MM.1S (cell line): ENCODE measurements around the gene EPHA2.
A peak's percentile ranks its signal among the peaks of the same experiment; 100 is the strongest.

ENCODE experiments used
- DNase-seq: peaks from one replicate; pipeline ENCODE4 v3.0.0-alpha.2; 2015
- H2AFZ ChIP-seq: fragments of 300-600 bp; sonication (generic); 2 replicates; pipeline ENCODE4 v1.6.0; 2016; ENCODE audit warnings: antibody characterized with exemption, low read length
- H3F3A ChIP-seq: fragments of 300-600 bp; sonication (generic); 2 replicates; pipeline ENCODE4 v1.6.1; 2016; ENCODE audit warnings: mild to moderate bottlenecking, antibody characterized with exemption, low read length, moderate library complexity, mixed read lengths; ENCODE audit not compliant: insufficient read depth
- H3K27ac ChIP-seq: fragments of 300-600 bp; sonication (generic); 2 replicates; pipeline ENCODE4 v1.5.1; 2016; ENCODE audit warnings: mild to moderate bottlenecking, low read length
- H3K27me3 ChIP-seq: fragments of 300-600 bp; sonication (generic); replicated peaks from 2 replicates; pipeline ENCODE4 v1.6.0; 2016; ENCODE audit warnings: low read length; ENCODE audit not compliant: insufficient read depth
- H3K36me3 ChIP-seq: fragments of 300-600 bp; sonication (generic); replicated peaks from 2 replicates; pipeline ENCODE4 v1.6.1; 2016; ENCODE audit warnings: mild to moderate bottlenecking, low read length, mixed read lengths; ENCODE audit not compliant: insufficient read depth
- H3K4me1 ChIP-seq: fragments of 300-600 bp; sonication (generic); 2 replicates; pipeline ENCODE4 v1.6.1; 2016; ENCODE audit warnings: low read length, mixed read lengths
- H3K4me2 ChIP-seq: fragments of 300-600 bp; sonication (generic); 2 replicates; pipeline ENCODE4 v1.6.0; 2016; ENCODE audit warnings: low read depth, low read length
- H3K4me3 ChIP-seq: fragments of 300-600 bp; sonication (generic); 2 replicates; pipeline ENCODE4 v1.5.1; 2016; ENCODE audit warnings: low read length, mixed read lengths
- H3K79me2 ChIP-seq: fragments of 300-600 bp; sonication (generic); 2 replicates; pipeline ENCODE4 v1.6.1; 2016; ENCODE audit warnings: mixed run types, low read length, mixed read lengths
- H3K9ac ChIP-seq: fragments of 300-600 bp; sonication (generic); 2 replicates; pipeline ENCODE4 v1.6.1; 2016; ENCODE audit warnings: low read length, mixed read lengths
- H3K9me2 ChIP-seq: fragments of 300-600 bp; sonication (generic); replicated peaks from 2 replicates; pipeline ENCODE4 v1.6.1; 2016; ENCODE audit warnings: mild to moderate bottlenecking, low read length, mixed read lengths; ENCODE audit not compliant: insufficient read depth
- H3K9me3 ChIP-seq: fragments of 300-600 bp; sonication (generic); replicated peaks from 2 replicates; pipeline ENCODE4 v1.6.1; 2016; ENCODE audit warnings: mild to moderate bottlenecking, low read length, mixed read lengths; ENCODE audit not compliant: insufficient read depth
- H4K20me1 ChIP-seq: fragments of 300-600 bp; sonication (generic); 2 replicates; pipeline ENCODE4 v1.6.1; 2016; ENCODE audit warnings: mild to moderate bottlenecking, low read length, moderate library complexity, mixed read lengths; ENCODE audit not compliant: insufficient read depth
- CTCF ChIP-seq: fragments of 300-600 bp; sonication (generic); IDR thresholded peaks from 2 replicates; pipeline ENCODE4 v1.5.1; 2016; ENCODE audit warnings: antibody characterized with exemption, low read length, mixed read lengths
- EZH2 ChIP-seq: fragments of 300-600 bp; sonication (generic); optimal IDR thresholded peaks from 2 replicates; pipeline ENCODE3; 2017; ENCODE audit warnings: low read depth, mild to moderate bottlenecking, antibody characterized with exemption, low read length, mixed read lengths
- EZH2phosphoT487 ChIP-seq: fragments of 300-600 bp; sonication (generic); IDR thresholded peaks from 2 replicates; pipeline ENCODE4 v1.6.1; 2018; ENCODE audit warnings: antibody characterized with exemption, low read length

Gene EPHA2

GRCh38 chr1:16081636-16082035 is 74.2 kb downstream of the EPHA2 start:
- Histone ChIP-seq H3K27ac (no peak overlapping the region), H3K4me1 (no peaks in the 10 kb centered on the region)

GRCh38 chr1:16080422-16081150 is 75.3 kb downstream of the EPHA2 start:
- DNase-seq = no peak
- H4K20me1 ChIP-seq = no peaks in the 10 kb centered on the region
- TF ChIP-seq EZH2phosphoT487 (no peak), CTCF (no peak)
- no peaks in the 10 kb centered on the region for H3K9me2 ChIP-seq
- no peaks in the 10 kb centered on the region for H3K79me2 ChIP-seq
- no peak overlapping the region for H3K27ac ChIP-seq
- H3K4me3 ChIP-seq = no peak overlapping the region
- H3K9me3 ChIP-seq = no peaks in the 10 kb centered on the region
- no peak overlapping the region for H2AFZ ChIP-seq
- no peak overlapping the region for H3K9ac ChIP-seq
- H3K4me1 ChIP-seq = no peaks in the 10 kb centered on the region
- H3F3A ChIP-seq = no peaks in the 10 kb centered on the region
- H3K27me3 ChIP-seq = peaks cover 7% of the 10 kb centered on the region
- no peak overlapping the region for H3K4me2 ChIP-seq
- no peaks in the 10 kb centered on the region for H3K36me3 ChIP-seq

More at GRCh38 chr1:16081636-16082035, 74.2 kb downstream of the EPHA2 start:
- DNase-seq = no peak
- no peaks in the 10 kb centered on the region for H3K9me3 ChIP-seq
- H3K36me3 ChIP-seq = no peaks in the 10 kb centered on the region
- peaks cover 3% of the 10 kb centered on the region; the same call in 1 of the 2 replicates for H3K27me3 ChIP-seq
- no peaks in the 10 kb centered on the region for H4K20me1 ChIP-seq
- no peak overlapping the region for H2AFZ ChIP-seq
- H3K9ac ChIP-seq = no peak overlapping the region
- no peak overlapping the region for H3K4me2 ChIP-seq
- no peaks in the 10 kb centered on the region for H3K79me2 ChIP-seq
- no peak for TF ChIP-seq EZH2phosphoT487
- TF ChIP-seq EZH2 = no peak
- TF ChIP-seq CTCF = no peak
- no peaks in the 10 kb centered on the region for H3F3A ChIP-seq
- no peak overlapping the region for H3K4me3 ChIP-seq
- no peaks in the 10 kb centered on the region for H3K9me2 ChIP-seq

GRCh38 chr1:16078925-16079656 is 76.8 kb downstream of the EPHA2 start:
- no peak overlapping the region for H3K9ac ChIP-seq
- H3K27me3 ChIP-seq = peaks cover 4% of the 10 kb centered on the region; the same call in 1 of the 2 replicates
- 0 out of 2 replicates have a peak, but pooled peaks cover 3% of the 10 kb centered on the region for H3F3A ChIP-seq
- no peaks in the 10 kb centered on the region for H4K20me1 ChIP-seq
- no peaks in the 10 kb centered on the region for H3K9me2 ChIP-seq
- TF ChIP-seq EZH2phosphoT487 = no peak
- TF ChIP-seq CTCF = peak; percentile 91
- peak overlapping the region; percentile 64 for H3K4me2 ChIP-seq
- no peak overlapping the region for H3K27ac ChIP-seq
- no peaks in the 10 kb centered on the region for H3K9me3 ChIP-seq
- H3K79me2 ChIP-seq = no peaks in the 10 kb centered on the region
- peak overlapping the region; percentile 80 for H2AFZ ChIP-seq
- H3K4me1 ChIP-seq = peaks cover 4% of the 10 kb centered on the region
- H3K4me3 ChIP-seq = peak overlapping the region; percentile 42
- DNase-seq = peak; percentile 69
- H3K36me3 ChIP-seq = no peaks in the 10 kb centered on the region
